Activated CD8-positive, alpha-beta memory T cell treated with anti-CD3 and anti-CD28 coated beads for 24 hours (primary cell): Measurements from ENCODE around the gene EMX2.
"Not testable (repeated sequence)": the region's sequence is repeated elsewhere in the genome, so short reads cannot be mapped to it uniquely, and the experiment has no call there.

ENCODE experiments used
- DNase-seq: peaks from one replicate; pipeline ENCODE4 v3.0.0-alpha.2; 2020

The EMX2 gene

GRCh38 chr10:117562896-117563737 lies 20.6 kb downstream of the EMX2 start:
- no peak for DNase-seq

GRCh38 chr10:117563780-117564179 lies 21.2 kb downstream of the EMX2 start:
- DNase-seq = no peak

- no peak for DNase-seq
These were observed 22.5 kb downstream of the EMX2 start for GRCh38 chr10:117565068-117565467.

GRCh38 chr10:117568334-117568733 lies 25.8 kb downstream of the EMX2 start:
- DNase-seq = no peak

GRCh38 chr10:117569610-117570390 lies 27.3 kb downstream of the EMX2 start:
- no peak for DNase-seq

- no peak for DNase-seq
These were observed 28.3 kb downstream of the EMX2 start for GRCh38 chr10:117570880-117571279.

- no peak for DNase-seq
These were observed 32.1 kb downstream of the EMX2 start for GRCh38 chr10:117574498-117575146.

GRCh38 chr10:117578490-117578889 lies 35.9 kb downstream of the EMX2 start:
- DNase-seq = no peak

- no peak for DNase-seq
These were observed 36.5 kb downstream of the EMX2 start for GRCh38 chr10:117578999-117579590.

GRCh38 chr10:117581961-117582360 lies 39.4 kb downstream of the EMX2 start:
- DNase-seq = no peak

GRCh38 chr10:117584831-117585230 lies 42.3 kb downstream of the EMX2 start:
- DNase-seq = not testable (repeated sequence)

GRCh38 chr10:117587036-117587435 lies 44.5 kb downstream of the EMX2 start:
- no peak for DNase-seq

GRCh38 chr10:117590101-117590875 lies 47.7 kb downstream of the EMX2 start:
- DNase-seq = no peak

- DNase-seq = no peak
These were observed 48.5 kb downstream of the EMX2 start for GRCh38 chr10:117591043-117591442.

GRCh38 chr10:117594722-117595121 lies 52.2 kb downstream of the EMX2 start:
- DNase-seq = no peak

GRCh38 chr10:117596706-117597105 lies 54.2 kb downstream of the EMX2 start:
- no peak for DNase-seq

GRCh38 chr10:117597216-117597615 lies 54.7 kb downstream of the EMX2 start:
- no peak for DNase-seq
